Keratinocyte (primary cell): ENCODE data around the gene ENG. TPM values are rescaled to one million over a fixed set of nuclear protein-coding genes. Genes with fewer than 3 reads are reported as not detected.
"Not testable (repeated sequence)": the region's sequence is repeated elsewhere in the genome, so short reads cannot be mapped to it uniquely, and the experiment has no call there.

Experiments used
- DNase-seq: peaks from one replicate; pipeline ENCODE4 v3.0.0-alpha.2; 2011; ENCODE audit warnings: low read depth, missing footprints, low spot score
- FAIRE-seq: peaks from 2 replicates; lab custom pipeline; 2011; peaks lifted over from hg19 to GRCh38; lab: Jason Lieb, UNC
- H2AFZ ChIP-seq: 2 replicates; pipeline ENCODE4 v1.6.0; 2012; ENCODE audit warnings: low read length, control low read depth, inconsistent platforms; ENCODE audit not compliant: control insufficient read depth
- H3K27ac ChIP-seq: 2 replicates; pipeline ENCODE4 v1.5.1; 2011; ENCODE audit warnings: low read length; ENCODE audit not compliant: control insufficient read depth, insufficient read depth
- H3K27me3 ChIP-seq: 3 replicates; pipeline ENCODE4 v1.6.0; 2011; ENCODE audit warnings: low read length; ENCODE audit not compliant: control insufficient read depth, insufficient read depth; ENCODE audit errors: extremely low read depth
- H3K36me3 ChIP-seq, 2 experiments: 2 replicates in 1 of 2; 3 replicates in 1 of 2; pipeline ENCODE4 v1.5.1; 2011; ENCODE audit warnings: low read length in 2 of 2, mild to moderate bottlenecking in 1 of 2; ENCODE audit not compliant: control insufficient read depth in 2 of 2, insufficient read depth in 2 of 2; ENCODE audit errors: extremely low read depth in 1 of 2
- H3K4me1 ChIP-seq: 3 replicates; pipeline ENCODE4 v1.5.1; 2011; ENCODE audit warnings: low read length; ENCODE audit not compliant: control insufficient read depth, insufficient read depth; ENCODE audit errors: extremely low read depth
- H3K4me2 ChIP-seq: 3 replicates; pipeline ENCODE4 v1.6.0; 2011; ENCODE audit warnings: low read depth, low read length; ENCODE audit not compliant: control insufficient read depth, insufficient read depth; ENCODE audit errors: extremely low read depth
- H3K4me3 ChIP-seq, 3 experiments: fragments of 200-600 bp in 1 of 3; sonication (generic) in 1 of 3; 2 replicates in 2 of 3; 3 replicates in 1 of 3; pipeline ENCODE4 v1.5.1; 2011 to 2016; ENCODE audit warnings: low read length in 3 of 3, mild to moderate bottlenecking in 3 of 3, control low read depth in 2 of 3, inconsistent platforms in 1 of 3, low read depth in 1 of 3, mixed read lengths in 1 of 3, mixed run types in 1 of 3, moderate library complexity in 1 of 3; ENCODE audit not compliant: control insufficient read depth in 2 of 3, insufficient read depth in 2 of 3; ENCODE audit errors: extremely low read depth in 1 of 3
- H3K79me2 ChIP-seq: 2 replicates; pipeline ENCODE4 v1.6.0; 2012; ENCODE audit warnings: low read length; ENCODE audit not compliant: control insufficient read depth, insufficient read depth
- H3K9ac ChIP-seq: 3 replicates; pipeline ENCODE4 v1.6.0; 2011; ENCODE audit warnings: low read length; ENCODE audit not compliant: control insufficient read depth, insufficient read depth; ENCODE audit errors: extremely low read depth
- H3K9me1 ChIP-seq: 3 replicates; pipeline ENCODE4 v1.6.0; 2011; ENCODE audit warnings: low read length; ENCODE audit not compliant: control insufficient read depth, insufficient read depth; ENCODE audit errors: extremely low read depth
- H3K9me3 ChIP-seq: 2 replicates; pipeline ENCODE4 v1.5.1; 2012; ENCODE audit warnings: low read depth, low read length; ENCODE audit not compliant: control insufficient read depth
- H4K20me1 ChIP-seq: 3 replicates; pipeline ENCODE4 v1.6.0; 2011; ENCODE audit warnings: low read length; ENCODE audit not compliant: control insufficient read depth, insufficient read depth; ENCODE audit errors: extremely low read depth
- EZH2 ChIP-seq: IDR thresholded peaks from one replicate; pipeline ENCODE4 v1.6.1; 2012; ENCODE audit warnings: inconsistent platforms, mild to moderate bottlenecking, low read length, moderate library complexity
- dilution Hi-C: fragments of 300-500 bp; cut with MboI; formaldehyde crosslinking; loops from one replicate; pipeline ENCODE4 v1.7.0; 2020; ENCODE audit warnings: low sequenced_read_pairs; ENCODE audit not compliant: extremely low pct_ligation_motif_present
- polyA plus RNA-seq, 5 experiments: library from polyadenylated mRNA; depleted of rRNA in 3 of 5; stranded (reverse) in 3 of 5; stranded (forward) in 1 of 5; unstranded in 1 of 5; fragments of >200 nt; gene quantifications; 1 replicate in 1 of 5; 2 replicates in 3 of 5; 3 replicates in 1 of 5; pipeline versions ENCODE4 v1.2.1 to v1.2.3, GENCODE V29; 2011 to 2012; ENCODE audit warnings: missing spikeins in 2 of 5, low read depth in 1 of 5, low replicate concordance in 1 of 5
- TF ChIP-seq, protein P1 (sequence below), 3 experiments: IDR thresholded peaks in 1 of 3; conservative IDR thresholded peaks in 1 of 3; optimal IDR thresholded peaks in 1 of 3; 2 replicates in 2 of 3; 3 replicates in 1 of 3; pipeline versions ENCODE3 to v1.5.1; 2011; ENCODE audit warnings: low read length in 3 of 3, mild to moderate bottlenecking in 3 of 3, moderate library complexity in 2 of 3, control low read depth in 1 of 3, inconsistent platforms in 1 of 3; ENCODE audit not compliant: insufficient read depth in 2 of 3; ENCODE audit errors: extremely low read depth in 1 of 3

ENG gene
- polyA plus RNA-seq, 1 donor (not counting 4 experiments of a cell fraction or from before 2014, with no cell fraction given) = 0.22 TPM

DNA sequence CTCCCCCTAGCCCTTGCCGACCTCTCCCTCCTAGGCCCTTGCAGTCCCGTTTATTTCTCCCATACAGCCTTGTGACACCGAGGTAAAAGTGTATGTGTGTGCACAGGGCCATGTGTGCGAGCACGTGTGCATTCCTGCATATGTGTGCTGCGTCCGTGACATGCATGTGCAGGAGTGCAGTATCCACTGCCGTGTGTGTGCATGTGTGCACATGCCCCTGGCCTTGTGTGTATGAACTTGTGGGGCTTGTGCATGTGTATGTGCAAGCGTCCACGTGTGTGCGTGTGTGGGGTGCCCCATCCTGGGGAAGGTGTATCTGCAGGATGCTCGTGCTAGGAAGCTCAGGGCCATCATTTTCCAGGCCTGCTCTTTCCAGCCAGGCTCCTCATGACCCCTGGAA is 16.4 kb upstream of the ENG start:
- FAIRE-seq (no peak), DNase-seq (no peak)
- H2AFZ ChIP-seq = no peak overlapping the region
- no peak overlapping the region for H3K9ac ChIP-seq
- H3K9me3 ChIP-seq = no peaks in the 10 kb centered on the region
- H3K27ac ChIP-seq = no peak overlapping the region
- peaks cover 13% of the 10 kb centered on the region for H3K4me1 ChIP-seq
- no peak overlapping the region for H3K4me3 ChIP-seq
- peaks cover 2% of the 10 kb centered on the region for H4K20me1 ChIP-seq
- no peaks in the 10 kb centered on the region for H3K9me1 ChIP-seq
- H3K79me2 ChIP-seq = no peaks in the 10 kb centered on the region
- dilution Hi-C loops = no loop called here
- H3K4me2 ChIP-seq = no peak overlapping the region
- H3K36me3 ChIP-seq = peaks cover 4 to 8% of the 10 kb centered on the region in 2 experiments
- no peaks in the 10 kb centered on the region for H3K27me3 ChIP-seq
- TF ChIP-seq, protein P1, sequence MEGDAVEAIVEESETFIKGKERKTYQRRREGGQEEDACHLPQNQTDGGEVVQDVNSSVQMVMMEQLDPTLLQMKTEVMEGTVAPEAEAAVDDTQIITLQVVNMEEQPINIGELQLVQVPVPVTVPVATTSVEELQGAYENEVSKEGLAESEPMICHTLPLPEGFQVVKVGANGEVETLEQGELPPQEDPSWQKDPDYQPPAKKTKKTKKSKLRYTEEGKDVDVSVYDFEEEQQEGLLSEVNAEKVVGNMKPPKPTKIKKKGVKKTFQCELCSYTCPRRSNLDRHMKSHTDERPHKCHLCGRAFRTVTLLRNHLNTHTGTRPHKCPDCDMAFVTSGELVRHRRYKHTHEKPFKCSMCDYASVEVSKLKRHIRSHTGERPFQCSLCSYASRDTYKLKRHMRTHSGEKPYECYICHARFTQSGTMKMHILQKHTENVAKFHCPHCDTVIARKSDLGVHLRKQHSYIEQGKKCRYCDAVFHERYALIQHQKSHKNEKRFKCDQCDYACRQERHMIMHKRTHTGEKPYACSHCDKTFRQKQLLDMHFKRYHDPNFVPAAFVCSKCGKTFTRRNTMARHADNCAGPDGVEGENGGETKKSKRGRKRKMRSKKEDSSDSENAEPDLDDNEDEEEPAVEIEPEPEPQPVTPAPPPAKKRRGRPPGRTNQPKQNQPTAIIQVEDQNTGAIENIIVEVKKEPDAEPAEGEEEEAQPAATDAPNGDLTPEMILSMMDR (optimal IDR thresholded peaks at IDR 0.05 in 1 of 3, IDR thresholded peaks at IDR 0.05 in 1 of 3, conservative IDR thresholded peaks at IDR 0.05 in 1 of 3; ENCODE audit: extremely low read depth in 1 of 3, insufficient read depth in 2 of 3, low read length in 3 of 3) = no peak
- TF ChIP-seq EZH2 = no peak

DNA sequence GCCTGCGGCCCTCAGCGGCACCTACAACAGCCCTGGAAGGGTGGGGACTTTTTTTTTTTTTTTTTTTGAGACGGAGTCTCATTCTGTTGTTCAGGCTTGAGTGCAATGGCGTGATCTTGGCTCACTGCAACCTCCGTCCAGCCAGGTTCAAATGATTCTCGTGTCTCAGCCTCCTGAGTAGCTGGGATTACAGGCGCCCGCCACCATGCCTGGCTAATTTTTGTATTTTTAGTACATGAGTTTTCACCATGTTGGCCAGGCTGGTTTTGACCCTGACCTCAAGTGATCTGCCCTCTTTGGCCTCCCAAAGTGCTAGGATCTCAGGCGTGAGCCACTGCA is 15.7 kb upstream of the ENG start:
- dilution Hi-C loops, H4K20me1 ChIP-seq, H3K27me3 ChIP-seq, H3K9ac ChIP-seq, H3K4me3 ChIP-seq, H2AFZ ChIP-seq, FAIRE-seq, H3K79me2 ChIP-seq, DNase-seq, H3K4me2 ChIP-seq, H3K36me3 ChIP-seq, H3K9me3 ChIP-seq, H3K9me1 ChIP-seq, H3K27ac ChIP-seq: not testable (repeated sequence)
- TF ChIP-seq, protein P1 (optimal IDR thresholded peaks at IDR 0.05 in 1 of 3, IDR thresholded peaks at IDR 0.05 in 1 of 3, conservative IDR thresholded peaks at IDR 0.05 in 1 of 3; ENCODE audit: extremely low read depth in 1 of 3, insufficient read depth in 2 of 3, low read length in 3 of 3) = peak in 1 of 3 experiments; percentile 1
- H3K4me1 ChIP-seq = peaks cover 12% of the 10 kb centered on the region
